Measurements from ENCODE around the gene NFKBIE. TPM values are rescaled to one million over a fixed set of nuclear protein-coding genes. Genes with fewer than 3 reads are reported as not detected.

NFKBIE gene
- total and polyA plus RNA-seq, 2 of the 13 experiments (the other 11 are each of a cell fraction or from before 2014, with no cell fraction given), result 6.7 to 14.5 TPM

GRCh38 chr6:44245391-44245911 is 19.9 kb downstream of the NFKBIE start (continued):
- TF ChIP-seq ZBTB39 (CRISPR knock-in tag; IDR thresholded peaks at IDR 0.05), result peak; percentile 88; the same call in 1 of the 2 replicates
- TF ChIP-seq ZNF253 (CRISPR knock-in tag; IDR thresholded peaks at IDR 0.05; ENCODE audit: borderline replicate concordance), result 0 out of 2 replicates have a peak, but pooled peaks have one; percentile 22
- TF ChIP-seq ZBED4 (CRISPR knock-in tag; IDR thresholded peaks at IDR 0.05; ENCODE audit: borderline replicate concordance), result peak; percentile 16; the same call in 1 of the 2 replicates
- TF ChIP-seq THAP7 (CRISPR knock-in tag; IDR thresholded peaks at IDR 0.05), result 0 out of 2 replicates have a peak, but pooled peaks have one; percentile 15
- TF ChIP-seq SNAI1 (CRISPR knock-in tag; IDR thresholded peaks at IDR 0.05; ENCODE audit: borderline replicate concordance), result peak; percentile 8; the same call in 1 of the 2 replicates
- 0 out of 2 replicates have a peak, but pooled peaks have one; percentile 93 for TF ChIP-seq EED (CRISPR knock-in tag; IDR thresholded peaks at IDR 0.05)
- 0 out of 2 replicates have a peak, but pooled peaks have one; percentile 13 for TF ChIP-seq ZNF891 (CRISPR knock-in tag; IDR thresholded peaks at IDR 0.05)
- 0 out of 2 replicates have a peak, but pooled peaks have one; percentile 1 for TF ChIP-seq ZMYM4 (CRISPR knock-in tag; IDR thresholded peaks at IDR 0.05)
- TF ChIP-seq CHD2 (IDR thresholded peaks at IDR 0.05; ENCODE audit: low read depth, low read length), result 0 out of 2 replicates have a peak, but pooled peaks have one; percentile 15
- no peak for TF ChIP-seq NPAS2 (CRISPR knock-in tag; IDR thresholded peaks at IDR 0.05; ENCODE audit: borderline replicate concordance)
- TF ChIP-seq FOXO4 (CRISPR knock-in tag; conservative IDR thresholded peaks at IDR 0.05), result 0 out of 2 replicates have a peak, but pooled peaks have one; percentile 25
- peak; percentile 68; the same call in 1 of the 2 replicates for TF ChIP-seq IRF9 (CRISPR knock-in tag; IDR thresholded peaks at IDR 0.05; ENCODE audit: borderline replicate concordance)
- TF ChIP-seq LRRFIP1 (CRISPR knock-in tag; conservative IDR thresholded peaks at IDR 0.05), result peak; percentile 36; the same call in 1 of the 2 replicates
- no peak; the same call in 1 of the 2 replicates for TF ChIP-seq GATA4 (IDR thresholded peaks at IDR 0.05; ENCODE audit: borderline replicate concordance, low read depth)
- TF ChIP-seq ZFP90 (CRISPR knock-in tag; IDR thresholded peaks at IDR 0.05; ENCODE audit: borderline replicate concordance), result no peak

Data from HepG2 (cell line).